HEK293T (cell line): Measurements from ENCODE around the gene MORN5.

Experiments
- BHLHE40 ChIP-seq: fragments of 450-650 bp; IDR thresholded peaks from 2 replicates; pipeline ENCODE4 v1.6.1; 2016; ENCODE audit warnings: mild to moderate bottlenecking, moderate library complexity, borderline replicate concordance
- FOXM1 ChIP-seq: fragments of 450-650 bp; IDR thresholded peaks from 2 replicates; pipeline ENCODE4 v1.6.1; 2017; ENCODE audit warnings: mild to moderate bottlenecking, borderline replicate concordance
- HDGF ChIP-seq: fragments of 450-650 bp; IDR thresholded peaks from 2 replicates; pipeline ENCODE4 v1.6.1; 2017; ENCODE audit warnings: antibody characterized with exemption, borderline replicate concordance
- SP1 ChIP-seq: fragments of 450-650 bp; IDR thresholded peaks from 2 replicates; pipeline ENCODE4 v1.6.1; 2017
- SUZ12 ChIP-seq: fragments of 450-650 bp; IDR thresholded peaks from 2 replicates; pipeline ENCODE4 v1.6.1; 2016; ENCODE audit warnings: mild to moderate bottlenecking
- ZNF384 ChIP-seq: fragments of 450-650 bp; IDR thresholded peaks from 2 replicates; pipeline ENCODE4 v1.6.1; 2016

DNA sequence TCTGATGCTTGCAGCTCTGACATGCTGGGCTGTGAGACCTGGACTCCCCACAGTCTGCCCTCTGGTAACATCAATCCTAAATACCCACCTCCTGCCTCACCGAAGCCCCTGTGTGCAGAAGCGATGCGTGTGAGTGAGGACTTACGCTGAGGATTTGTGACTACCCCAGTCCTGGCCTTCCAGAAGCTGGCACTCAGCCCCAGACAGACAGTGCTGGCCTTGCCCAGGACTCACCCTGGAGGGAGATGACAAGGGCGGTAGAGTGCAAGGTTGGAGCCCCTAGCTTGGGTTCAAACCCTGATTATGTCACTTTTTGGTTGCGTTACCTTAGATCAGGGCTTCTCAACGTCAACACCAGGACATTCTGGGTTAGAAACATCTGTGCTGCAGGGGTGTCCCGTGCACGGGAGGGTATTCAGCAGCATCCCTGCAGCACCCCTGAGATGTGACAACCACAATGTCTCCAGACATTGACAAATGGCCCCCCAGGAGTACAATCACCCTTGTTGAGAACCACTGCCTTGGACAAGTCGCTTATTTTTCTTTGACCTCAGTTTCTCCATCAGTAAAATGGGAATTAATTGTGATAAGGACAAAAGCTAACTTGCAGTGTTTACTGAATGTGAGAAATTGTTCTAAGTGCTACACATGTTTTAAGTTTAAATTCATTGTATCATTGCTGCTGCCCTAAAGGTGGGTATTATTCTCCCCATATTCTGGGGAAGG lies 43.1 kb upstream of the MORN5 start:
- TF ChIP-seq BHLHE40 (no peak), HDGF (no peak), ZNF384 (no peak), SUZ12 (no peak), SP1 (no peak), FOXM1 (no peak)
